B cell (primary cell): ENCODE data around the gene ZNF831. TPM values are rescaled to one million over a fixed set of nuclear protein-coding genes. Genes with fewer than 3 reads are reported as not detected.

Experiments
- ATAC-seq: fragments of 200-7000 bp; cut with Tn5 transposase; one replicate; pipeline ENCODE4 v1.10.0; 2021; ENCODE audit warnings: low read depth, mild to moderate bottlenecking, moderate number of reproducible peaks, moderate library complexity
- CTCF ChIA-PET: fragments of 350-600 bp; sonication (Branson Sonifier 250); formaldehyde crosslinking; loops from one replicate; lab custom pipeline; 2021; ENCODE audit warnings: antibody characterized with exemption, inconsistent platforms; lab: Charles Lee
- POLR2A ChIA-PET: fragments of 350-600 bp; sonication (Branson Sonifier 250); formaldehyde crosslinking; loops from one replicate; lab custom pipeline; 2021; ENCODE audit warnings: antibody characterized with exemption; lab: Charles Lee
- DNase-seq: peaks from one replicate; pipeline ENCODE4 v3.0.0; 2013
- H2AFZ ChIP-seq: 2 replicates; pipeline ENCODE4 v1.6.1; 2012; ENCODE audit warnings: mild to moderate bottlenecking, low read depth, low read length; ENCODE audit not compliant: insufficient read depth, poor library complexity, severe bottlenecking
- H3K27ac ChIP-seq, 2 donors: 1 replicate in 1 of 2; 2 replicates in 1 of 2; pipeline ENCODE4 v1.5.1; 2012 to 2013; ENCODE audit warnings: low read length in 2 of 2, mild to moderate bottlenecking in 2 of 2, moderate library complexity in 1 of 2
- H3K27me3 ChIP-seq, 4 experiments: fragments of 200-600 bp in 1 of 4; sonication (generic) in 1 of 4; replicated peaks in 1 of 4; 1 replicate in 2 of 4; 2 replicates in 2 of 4; pipeline versions ENCODE4 v1.6.1 to v1.7.0; 2013 to 2016; ENCODE audit warnings: low read length in 3 of 4, mild to moderate bottlenecking in 2 of 4, mixed read lengths in 1 of 4, moderate library complexity in 1 of 4; ENCODE audit not compliant: insufficient read depth in 4 of 4, control insufficient read depth in 3 of 4; ENCODE audit errors: control extremely low read depth in 1 of 4
- H3K36me3 ChIP-seq, 2 experiments: replicated peaks in 1 of 2; 1 replicate in 1 of 2; 2 replicates in 1 of 2; pipeline versions ENCODE4 v1.6.1 to v1.7.1; 2013; ENCODE audit warnings: low read length in 1 of 2; ENCODE audit not compliant: insufficient read depth in 2 of 2, control insufficient read depth in 1 of 2; ENCODE audit errors: control extremely low read depth in 1 of 2, extremely low read depth in 1 of 2
- H3K4me1 ChIP-seq, 2 donors: fragments of 200-600 bp in 1 of 2; sonication (generic) in 1 of 2; 1 replicate in 1 of 2; 2 replicates in 1 of 2; pipeline versions ENCODE4 v1.5.1 to v1.6.1; 2013 to 2017; ENCODE audit warnings: low read length in 2 of 2; ENCODE audit not compliant: control insufficient read depth in 2 of 2, insufficient read depth in 2 of 2
- H3K4me2 ChIP-seq: replicated peaks from 2 replicates; pipeline ENCODE3; 2012; ENCODE audit warnings: mild to moderate bottlenecking, low read depth, low read length; ENCODE audit not compliant: poor library complexity, severe bottlenecking
- H3K4me3 ChIP-seq, 5 experiments: fragments of 200-600 bp in 1 of 5; sonication (generic) in 1 of 5; 1 replicate in 3 of 5; 2 replicates in 2 of 5; pipeline versions ENCODE4 v1.5.1 to v1.7.0; 2011 to 2016; ENCODE audit warnings: low read length in 4 of 5, mild to moderate bottlenecking in 4 of 5, low read depth in 2 of 5, control low read depth in 1 of 5, moderate library complexity in 1 of 5; ENCODE audit not compliant: insufficient read depth in 1 of 5; ENCODE audit errors: control extremely low read depth in 1 of 5, extremely low read depth in 1 of 5
- H3K79me2 ChIP-seq: fragments of 200-600 bp; sonication (generic); one replicate; pipeline ENCODE4 v1.6.0; 2016; ENCODE audit warnings: low read length; ENCODE audit not compliant: control insufficient read depth, insufficient read depth
- H3K9ac ChIP-seq: fragments of 200-600 bp; sonication (generic); 2 replicates; pipeline ENCODE4 v1.6.1; 2017; ENCODE audit warnings: mild to moderate bottlenecking, low read length, moderate library complexity
- H3K9me3 ChIP-seq, 3 donors: one replicate each; pipeline versions ENCODE4 v1.6.1 to v1.7.1; 2013; ENCODE audit warnings: low read length in 2 of 3; ENCODE audit not compliant: control insufficient read depth in 2 of 3, insufficient read depth in 1 of 3; ENCODE audit errors: control extremely low read depth in 1 of 3
- H4K20me1 ChIP-seq: 2 replicates; pipeline ENCODE4 v1.6.0; 2012; ENCODE audit warnings: mild to moderate bottlenecking, low read length; ENCODE audit not compliant: insufficient read depth, control insufficient read depth, poor library complexity, severe bottlenecking
- H3K27ac Mint-ChIP-seq: one replicate; pipeline ENCODE4 v1.8.0; 2021; ENCODE audit warnings: mixed read lengths
- H3K27me3 Mint-ChIP-seq: one replicate; pipeline ENCODE4 v1.8.0; 2021; ENCODE audit warnings: mixed read lengths
- H3K4me1 Mint-ChIP-seq: one replicate; pipeline ENCODE4 v1.8.0; 2021; ENCODE audit warnings: mixed read lengths
- H3K4me3 Mint-ChIP-seq: one replicate; pipeline ENCODE4 v1.8.0; 2021; ENCODE audit warnings: mixed read lengths
- H3K9me3 Mint-ChIP-seq: one replicate; pipeline ENCODE4 v1.8.0; 2022; ENCODE audit warnings: mixed read lengths; ENCODE audit not compliant: insufficient read depth
- CTCF ChIP-seq: fragments of 200-600 bp; IDR thresholded peaks from one replicate; pipeline ENCODE4 v1.8.0; 2022; ENCODE audit warnings: antibody characterized with exemption, mild to moderate bottlenecking
- EZH2 ChIP-seq: IDR thresholded peaks from 2 replicates; pipeline ENCODE4 v1.6.1; 2012; ENCODE audit warnings: borderline replicate concordance, low read depth, mild to moderate bottlenecking, moderate library complexity, low read length; ENCODE audit not compliant: insufficient read depth, poor library complexity, severe bottlenecking
- WGBS: methylation state at CpG from one replicate; pipeline ENCODE4 v1.1.5; 2013; ENCODE audit warnings: missing lambda C conversion rate; ENCODE audit not compliant: insufficient coverage; 5-methylcytosine and 5-hydroxymethylcytosine counted together
- intact Hi-C: fragments of 100-400 bp; cut with micrococcal nuclease; formaldehyde crosslinking; loops from one replicate; pipeline ENCODE4 v1.10.0; 2022
- polyA plus RNA-seq: library from polyadenylated mRNA; depleted of rRNA; stranded (reverse); fragments of >200 nt; gene quantifications from 2 replicates; pipeline ENCODE4 v1.2.3, GENCODE V29; 2012
- total RNA-seq, 2 donors: library from RNA; stranded (reverse); fragments of 120-200 nt in 1 of 2; gene quantifications; 1 replicate in 1 of 2; 2 replicates in 1 of 2; pipeline versions ENCODE4 v1.2.3 to v1.2.4, GENCODE V29; 2013 to 2022

Gene ZNF831
- total and polyA plus RNA-seq, 2 donors (not counting 1 experiment from before 2014, with no cell fraction given): 1.7 to 14.1 TPM

- H3K36me3 ChIP-seq: no peaks in the 10 kb centered on the region
- H3K79me2 ChIP-seq: peaks cover 56% of the 10 kb centered on the region
- TF ChIP-seq EZH2 (no peak), CTCF (no peak)
- no peak for ATAC-seq
- no peaks in the 10 kb centered on the region for H3K27me3 ChIP-seq
- ChIA-PET CTCF (interaction anchor here (0.7 to 2.3 kb wide), 2 partner anchors 31 to 47 kb away, joined by 5 to 6 read pairs; no protein-coding TSS in a partner anchor), POLR2A (no interaction called here)
- peaks cover 66% of the 10 kb centered on the region for H3K4me1 Mint-ChIP-seq
- peaks cover 3% of the 10 kb centered on the region for H3K27me3 Mint-ChIP-seq
- H3K9ac ChIP-seq: no peak overlapping the region
- H3K9me3 ChIP-seq: no peaks in the 10 kb centered on the region
- no peaks in the 10 kb centered on the region for H4K20me1 ChIP-seq
- no peak overlapping the region for H2AFZ ChIP-seq
- peaks cover 59 to 61% of the 10 kb centered on the region in 2 donors for H3K4me1 ChIP-seq
- H3K9me3 Mint-ChIP-seq: no peaks in the 10 kb centered on the region
- intact Hi-C loops: loop anchor here (5.0 kb wide), 3 partner anchors 42 to 268 kb away; no protein-coding TSS in a partner anchor
- no peak overlapping the region for H3K27ac Mint-ChIP-seq
- DNase-seq: no peak
- no peak overlapping the region for H3K4me3 ChIP-seq
- peak overlapping the region; percentile 19 for H3K4me3 Mint-ChIP-seq
- H3K27ac ChIP-seq: no peak overlapping the region
- WGBS: 46% methylated on average over 8 of the region's 9 CpGs
- peak overlapping the region; percentile 56 for H3K4me2 ChIP-seq
These were observed 3.1 kb upstream of the ZNF831 start for GRCh38 chr20:59160389-59161115.

- TF ChIP-seq EZH2 (no peak), CTCF (no peak)
- H3K79me2 ChIP-seq: peaks cover 66% of the 10 kb centered on the region
- no peak overlapping the region for H3K4me3 ChIP-seq
- DNase-seq: peak; percentile 41
- H3K4me3 Mint-ChIP-seq: peak overlapping the region; percentile 61
- H3K27ac ChIP-seq: no peak overlapping the region
- intact Hi-C loops: loop anchor here (5.0 kb wide), 3 partner anchors 41 to 269 kb away; no protein-coding TSS in a partner anchor
- H3K36me3 ChIP-seq: no peaks in the 10 kb centered on the region
- no peak overlapping the region for H3K9ac ChIP-seq
- H3K4me1 ChIP-seq: peaks cover 70 to 73% of the 10 kb centered on the region in 2 donors
- H3K4me1 Mint-ChIP-seq: peaks cover 78% of the 10 kb centered on the region
- H2AFZ ChIP-seq: no peak overlapping the region
- no peaks in the 10 kb centered on the region for H3K9me3 ChIP-seq
- peaks cover 3% of the 10 kb centered on the region for H3K27me3 Mint-ChIP-seq
- no peaks in the 10 kb centered on the region for H3K9me3 Mint-ChIP-seq
- no peak for ATAC-seq
- H3K4me2 ChIP-seq: peak overlapping the region; percentile 22
- WGBS: no CpG with 5 or more reads among the region's 2 CpGs
- ChIA-PET CTCF (no interaction called here), POLR2A (no interaction called here)
- H4K20me1 ChIP-seq: no peaks in the 10 kb centered on the region
- H3K27me3 ChIP-seq: no peaks in the 10 kb centered on the region
- H3K27ac Mint-ChIP-seq: peak overlapping the region; percentile 76
These were observed 1.9 kb upstream of the ZNF831 start for GRCh38 chr20:59161721-59162120.
